B cell (primary cell): Measurements from ENCODE around the gene ITGAE. TPM values are rescaled to one million over a fixed set of nuclear protein-coding genes. Genes with fewer than 3 reads are reported as not detected.

Experiments used
- ATAC-seq: fragments of 200-7000 bp; cut with Tn5 transposase; one replicate; pipeline ENCODE4 v1.10.0; 2021; ENCODE audit warnings: low read depth, mild to moderate bottlenecking, moderate number of reproducible peaks, moderate library complexity
- CTCF ChIA-PET: fragments of 350-600 bp; sonication (Branson Sonifier 250); formaldehyde crosslinking; loops from one replicate; lab custom pipeline; 2021; ENCODE audit warnings: antibody characterized with exemption, inconsistent platforms; lab: Charles Lee
- POLR2A ChIA-PET: fragments of 350-600 bp; sonication (Branson Sonifier 250); formaldehyde crosslinking; loops from one replicate; lab custom pipeline; 2021; ENCODE audit warnings: antibody characterized with exemption; lab: Charles Lee
- DNase-seq: peaks from one replicate; pipeline ENCODE4 v3.0.0; 2013
- H2AFZ ChIP-seq: 2 replicates; pipeline ENCODE4 v1.6.1; 2012; ENCODE audit warnings: mild to moderate bottlenecking, low read depth, low read length; ENCODE audit not compliant: insufficient read depth, poor library complexity, severe bottlenecking
- H3K27ac ChIP-seq, 2 donors: 1 replicate in 1 of 2; 2 replicates in 1 of 2; pipeline ENCODE4 v1.5.1; 2012 to 2013; ENCODE audit warnings: low read length in 2 of 2, mild to moderate bottlenecking in 2 of 2, moderate library complexity in 1 of 2
- H3K27me3 ChIP-seq, 4 experiments: fragments of 200-600 bp in 1 of 4; sonication (generic) in 1 of 4; replicated peaks in 1 of 4; 1 replicate in 2 of 4; 2 replicates in 2 of 4; pipeline versions ENCODE4 v1.6.1 to v1.7.0; 2013 to 2016; ENCODE audit warnings: low read length in 3 of 4, mild to moderate bottlenecking in 2 of 4, mixed read lengths in 1 of 4, moderate library complexity in 1 of 4; ENCODE audit not compliant: insufficient read depth in 4 of 4, control insufficient read depth in 3 of 4; ENCODE audit errors: control extremely low read depth in 1 of 4
- H3K36me3 ChIP-seq, 2 experiments: replicated peaks in 1 of 2; 1 replicate in 1 of 2; 2 replicates in 1 of 2; pipeline versions ENCODE4 v1.6.1 to v1.7.1; 2013; ENCODE audit warnings: low read length in 1 of 2; ENCODE audit not compliant: insufficient read depth in 2 of 2, control insufficient read depth in 1 of 2; ENCODE audit errors: control extremely low read depth in 1 of 2, extremely low read depth in 1 of 2
- H3K4me1 ChIP-seq, 2 donors: fragments of 200-600 bp in 1 of 2; sonication (generic) in 1 of 2; 1 replicate in 1 of 2; 2 replicates in 1 of 2; pipeline versions ENCODE4 v1.5.1 to v1.6.1; 2013 to 2017; ENCODE audit warnings: low read length in 2 of 2; ENCODE audit not compliant: control insufficient read depth in 2 of 2, insufficient read depth in 2 of 2
- H3K4me2 ChIP-seq: replicated peaks from 2 replicates; pipeline ENCODE3; 2012; ENCODE audit warnings: mild to moderate bottlenecking, low read depth, low read length; ENCODE audit not compliant: poor library complexity, severe bottlenecking
- H3K4me3 ChIP-seq, 5 experiments: fragments of 200-600 bp in 1 of 5; sonication (generic) in 1 of 5; 1 replicate in 3 of 5; 2 replicates in 2 of 5; pipeline versions ENCODE4 v1.5.1 to v1.7.0; 2011 to 2016; ENCODE audit warnings: low read length in 4 of 5, mild to moderate bottlenecking in 4 of 5, low read depth in 2 of 5, control low read depth in 1 of 5, moderate library complexity in 1 of 5; ENCODE audit not compliant: insufficient read depth in 1 of 5; ENCODE audit errors: control extremely low read depth in 1 of 5, extremely low read depth in 1 of 5
- H3K79me2 ChIP-seq: fragments of 200-600 bp; sonication (generic); one replicate; pipeline ENCODE4 v1.6.0; 2016; ENCODE audit warnings: low read length; ENCODE audit not compliant: control insufficient read depth, insufficient read depth
- H3K9ac ChIP-seq: fragments of 200-600 bp; sonication (generic); 2 replicates; pipeline ENCODE4 v1.6.1; 2017; ENCODE audit warnings: mild to moderate bottlenecking, low read length, moderate library complexity
- H3K9me3 ChIP-seq, 3 donors: one replicate each; pipeline versions ENCODE4 v1.6.1 to v1.7.1; 2013; ENCODE audit warnings: low read length in 2 of 3; ENCODE audit not compliant: control insufficient read depth in 2 of 3, insufficient read depth in 1 of 3; ENCODE audit errors: control extremely low read depth in 1 of 3
- H4K20me1 ChIP-seq: 2 replicates; pipeline ENCODE4 v1.6.0; 2012; ENCODE audit warnings: mild to moderate bottlenecking, low read length; ENCODE audit not compliant: insufficient read depth, control insufficient read depth, poor library complexity, severe bottlenecking
- H3K27ac Mint-ChIP-seq: one replicate; pipeline ENCODE4 v1.8.0; 2021; ENCODE audit warnings: mixed read lengths
- H3K27me3 Mint-ChIP-seq: one replicate; pipeline ENCODE4 v1.8.0; 2021; ENCODE audit warnings: mixed read lengths
- H3K4me1 Mint-ChIP-seq: one replicate; pipeline ENCODE4 v1.8.0; 2021; ENCODE audit warnings: mixed read lengths
- H3K4me3 Mint-ChIP-seq: one replicate; pipeline ENCODE4 v1.8.0; 2021; ENCODE audit warnings: mixed read lengths
- H3K9me3 Mint-ChIP-seq: one replicate; pipeline ENCODE4 v1.8.0; 2022; ENCODE audit warnings: mixed read lengths; ENCODE audit not compliant: insufficient read depth
- EZH2 ChIP-seq: IDR thresholded peaks from 2 replicates; pipeline ENCODE4 v1.6.1; 2012; ENCODE audit warnings: borderline replicate concordance, low read depth, mild to moderate bottlenecking, moderate library complexity, low read length; ENCODE audit not compliant: insufficient read depth, poor library complexity, severe bottlenecking
- WGBS: methylation state at CpG from one replicate; pipeline ENCODE4 v1.1.5; 2013; ENCODE audit warnings: missing lambda C conversion rate; ENCODE audit not compliant: insufficient coverage; 5-methylcytosine and 5-hydroxymethylcytosine counted together
- intact Hi-C: fragments of 100-400 bp; cut with micrococcal nuclease; formaldehyde crosslinking; loops from one replicate; pipeline ENCODE4 v1.10.0; 2022
- polyA plus RNA-seq: library from polyadenylated mRNA; depleted of rRNA; stranded (reverse); fragments of >200 nt; gene quantifications from 2 replicates; pipeline ENCODE4 v1.2.3, GENCODE V29; 2012
- total RNA-seq, 2 donors: library from RNA; stranded (reverse); fragments of 120-200 nt in 1 of 2; gene quantifications; 1 replicate in 1 of 2; 2 replicates in 1 of 2; pipeline versions ENCODE4 v1.2.3 to v1.2.4, GENCODE V29; 2013 to 2022
- TF ChIP-seq, protein P1 (sequence below): fragments of 200-600 bp; IDR thresholded peaks from one replicate; pipeline ENCODE4 v1.8.0; 2022; ENCODE audit warnings: antibody characterized with exemption, mild to moderate bottlenecking

The ITGAE gene
- total and polyA plus RNA-seq, 2 donors (not counting 1 experiment from before 2014, with no cell fraction given), result 48.2 to 95.6 TPM

DNA sequence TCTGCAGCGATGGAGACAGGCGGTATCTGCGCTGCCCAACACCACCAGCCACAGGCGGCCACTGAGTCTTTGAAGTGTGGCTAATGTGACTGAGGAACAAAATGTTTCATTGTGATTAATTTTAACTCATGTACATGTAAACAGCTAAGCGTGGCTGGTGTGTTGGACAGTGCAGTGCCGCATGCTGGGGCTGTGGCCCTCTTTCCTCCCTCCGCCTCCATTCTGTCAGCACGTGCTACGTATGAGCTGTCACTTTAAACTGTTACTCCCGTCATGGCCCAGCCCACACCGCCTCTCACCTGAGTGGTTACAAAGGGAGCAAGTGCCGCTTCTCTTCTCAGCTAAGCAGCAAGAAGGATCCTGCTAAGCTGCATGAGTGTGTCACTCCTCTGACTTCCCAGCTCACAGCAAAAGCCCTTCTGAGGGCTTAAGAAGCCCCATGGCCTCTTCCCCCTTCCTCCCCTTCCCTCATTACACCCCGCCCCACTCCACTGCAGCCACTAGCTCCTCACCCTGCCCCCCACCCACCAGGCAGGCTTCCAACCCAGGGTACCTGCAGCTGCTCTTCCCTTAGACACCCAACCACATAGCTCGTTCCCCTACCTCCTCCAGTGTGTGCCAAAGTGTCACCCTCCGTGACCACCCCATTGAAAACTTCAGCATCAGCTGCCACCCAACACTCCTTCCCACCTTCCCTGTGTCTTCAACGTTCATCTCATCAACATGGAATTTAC lies 62.3 kb downstream of the ITGAE start:
- ChIA-PET CTCF (interaction anchor here (0.8 to 13.4 kb wide), 30 partner anchors 8 to 690 kb away, joined by 3 to 482 read pairs (median 9); partner anchors contain the start of genes CTNS, HASPIN, NCBP3 and P2RX5), POLR2A (interaction anchor here (0.5 to 1.2 kb wide), 7 partner anchors 16 to 78 kb away, joined by 3 to 9 read pairs (median 4); partner anchors contain the start of gene ITGAE)
- Histone ChIP-seq H3K9ac (no peak overlapping the region), H3K27me3 (no peaks in the 10 kb centered on the region), H2AFZ (peak overlapping the region; percentile 32), H3K36me3 (no peaks in the 10 kb centered on the region), H3K4me1 (peaks cover 7 to 32% of the 10 kb centered on the region in 2 donors), H3K4me2 (no peak overlapping the region), H3K9me3 (peaks cover 0 to 9% (median 0%) of the 10 kb centered on the region in 3 donors), H3K4me3 (no peak overlapping the region), H3K27ac (no peak overlapping the region), H4K20me1 (no peaks in the 10 kb centered on the region), H3K79me2 (peaks cover 11% of the 10 kb centered on the region)
- intact Hi-C loops, result loop anchor here (5.0 to 10.0 kb wide), 2 partner anchors 336 to 691 kb away; no protein-coding TSS in a partner anchor
- peak overlapping the region; percentile 43 for H3K27ac Mint-ChIP-seq
- peak; percentile 44 for DNase-seq
- WGBS, result 88% methylated on average over 14 of the region's 16 CpGs
- H3K9me3 Mint-ChIP-seq, result no peaks in the 10 kb centered on the region
- peaks cover 38% of the 10 kb centered on the region for H3K4me1 Mint-ChIP-seq
- no peak for TF ChIP-seq EZH2
- TF ChIP-seq, protein P1, sequence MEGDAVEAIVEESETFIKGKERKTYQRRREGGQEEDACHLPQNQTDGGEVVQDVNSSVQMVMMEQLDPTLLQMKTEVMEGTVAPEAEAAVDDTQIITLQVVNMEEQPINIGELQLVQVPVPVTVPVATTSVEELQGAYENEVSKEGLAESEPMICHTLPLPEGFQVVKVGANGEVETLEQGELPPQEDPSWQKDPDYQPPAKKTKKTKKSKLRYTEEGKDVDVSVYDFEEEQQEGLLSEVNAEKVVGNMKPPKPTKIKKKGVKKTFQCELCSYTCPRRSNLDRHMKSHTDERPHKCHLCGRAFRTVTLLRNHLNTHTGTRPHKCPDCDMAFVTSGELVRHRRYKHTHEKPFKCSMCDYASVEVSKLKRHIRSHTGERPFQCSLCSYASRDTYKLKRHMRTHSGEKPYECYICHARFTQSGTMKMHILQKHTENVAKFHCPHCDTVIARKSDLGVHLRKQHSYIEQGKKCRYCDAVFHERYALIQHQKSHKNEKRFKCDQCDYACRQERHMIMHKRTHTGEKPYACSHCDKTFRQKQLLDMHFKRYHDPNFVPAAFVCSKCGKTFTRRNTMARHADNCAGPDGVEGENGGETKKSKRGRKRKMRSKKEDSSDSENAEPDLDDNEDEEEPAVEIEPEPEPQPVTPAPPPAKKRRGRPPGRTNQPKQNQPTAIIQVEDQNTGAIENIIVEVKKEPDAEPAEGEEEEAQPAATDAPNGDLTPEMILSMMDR, result no peak
- no peak overlapping the region for H3K4me3 Mint-ChIP-seq
- H3K27me3 Mint-ChIP-seq, result no peaks in the 10 kb centered on the region
- peak; percentile 44 for ATAC-seq

DNA sequence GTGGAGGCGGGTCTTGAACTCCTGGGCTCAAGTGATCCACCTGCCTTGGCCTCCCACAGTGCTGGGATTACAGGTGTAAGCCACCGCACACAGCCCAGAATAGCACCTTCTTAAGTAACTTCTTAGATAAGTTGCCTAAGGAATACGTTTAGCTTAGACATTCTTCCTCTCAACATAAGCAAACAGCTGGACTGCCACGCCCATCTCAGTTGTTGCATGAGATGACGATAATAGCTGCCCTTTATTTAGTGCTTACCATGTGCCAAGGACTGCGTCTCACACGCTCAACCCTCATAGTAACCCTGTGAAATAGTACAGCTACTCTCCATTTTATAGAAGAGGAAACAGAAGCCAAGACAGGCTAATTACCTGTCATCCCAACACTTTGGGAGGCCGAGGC lies 65.5 kb downstream of the ITGAE start:
- ATAC-seq (no peak), DNase-seq (no peak)
- intact Hi-C loops, result loop anchor here (5.0 to 10.0 kb wide), 2 partner anchors 339 to 688 kb away; no protein-coding TSS in a partner anchor
- Histone ChIP-seq H2AFZ (no peak overlapping the region), H4K20me1 (no peaks in the 10 kb centered on the region), H3K9ac (no peak overlapping the region), H3K36me3 (no peaks in the 10 kb centered on the region), H3K4me3 (no peak overlapping the region), H3K27ac (no peak overlapping the region), H3K79me2 (peaks cover 19% of the 10 kb centered on the region), H3K27me3 (no peaks in the 10 kb centered on the region), H3K4me2 (no peak overlapping the region), H3K4me1 (peaks cover 10 to 39% of the 10 kb centered on the region in 2 donors), H3K9me3 (no peaks in the 10 kb centered on the region)
- no peaks in the 10 kb centered on the region for H3K27me3 Mint-ChIP-seq
- no peak overlapping the region for H3K27ac Mint-ChIP-seq
- H3K9me3 Mint-ChIP-seq, result no peaks in the 10 kb centered on the region
- no peak overlapping the region for H3K4me3 Mint-ChIP-seq
- ChIA-PET CTCF (interaction anchor here (0.8 to 13.4 kb wide), 14 partner anchors 9 to 339 kb away, joined by 3 to 482 read pairs (median 9); partner anchors contain the start of genes HASPIN, NCBP3 and P2RX5), POLR2A (no interaction called here)
- WGBS, result 86% methylated on average over 5 of the region's 8 CpGs
- H3K4me1 Mint-ChIP-seq, result peaks cover 49% of the 10 kb centered on the region
- no peak for TF ChIP-seq EZH2
- TF ChIP-seq, protein P1, result no peak
